KMS-11 (cell line): Measurements from ENCODE around the gene POU2AF1.

Experiments
- H2AFZ ChIP-seq: fragments of 200-600 bp; sonication (generic); 2 replicates; pipeline ENCODE4 v1.6.1; 2016; ENCODE audit warnings: antibody characterized with exemption, mixed run types, low read depth
- H3K27ac ChIP-seq: fragments of 200-600 bp; sonication (generic); 2 replicates; pipeline ENCODE4 v1.6.1; 2016; ENCODE audit warnings: mild to moderate bottlenecking, mixed run types
- H3K27me3 ChIP-seq: fragments of 200-600 bp; sonication (generic); 2 replicates; pipeline ENCODE4 v1.6.1; 2017; ENCODE audit warnings: mild to moderate bottlenecking, low read depth, mixed run types, moderate library complexity; ENCODE audit not compliant: insufficient read depth
- H3K36me3 ChIP-seq: fragments of 200-600 bp; sonication (generic); 2 replicates; pipeline ENCODE4 v1.6.1; 2017; ENCODE audit warnings: mild to moderate bottlenecking, mixed run types; ENCODE audit not compliant: insufficient read depth
- H3K4me1 ChIP-seq: fragments of 200-600 bp; sonication (generic); 2 replicates; pipeline ENCODE4 v1.6.1; 2016; ENCODE audit warnings: mild to moderate bottlenecking, low read depth, mixed run types; ENCODE audit not compliant: poor library complexity, severe bottlenecking
- H3K4me2 ChIP-seq: fragments of 200-600 bp; sonication (generic); 2 replicates; pipeline ENCODE4 v1.7.0; 2016; ENCODE audit warnings: mild to moderate bottlenecking, mixed run types
- H3K4me3 ChIP-seq: fragments of 200-600 bp; sonication (generic); IDR thresholded peaks from 2 replicates; pipeline ENCODE4 v1.6.1; 2017; ENCODE audit warnings: low read depth, low read length, mixed read lengths; ENCODE audit not compliant: insufficient read depth
- H3K79me2 ChIP-seq: fragments of 200-600 bp; sonication (generic); 2 replicates; pipeline ENCODE4 v1.6.1; 2016; ENCODE audit warnings: low read depth, mixed run types; ENCODE audit not compliant: insufficient read depth
- H3K9ac ChIP-seq: fragments of 200-600 bp; sonication (generic); 2 replicates; pipeline ENCODE4 v1.6.1; 2016; ENCODE audit warnings: mild to moderate bottlenecking, mixed run types
- H4K20me1 ChIP-seq: fragments of 200-600 bp; sonication (generic); 2 replicates; pipeline ENCODE4 v1.6.1; 2016; ENCODE audit warnings: mild to moderate bottlenecking, mixed run types; ENCODE audit not compliant: insufficient read depth
- CTCF ChIP-seq: fragments of 200-600 bp; sonication (generic); conservative IDR thresholded peaks from 2 replicates; pipeline ENCODE4 v1.6.1; 2017; ENCODE audit warnings: low read depth, mild to moderate bottlenecking, antibody characterized with exemption, low read length, moderate library complexity, mixed read lengths

POU2AF1 gene

DNA sequence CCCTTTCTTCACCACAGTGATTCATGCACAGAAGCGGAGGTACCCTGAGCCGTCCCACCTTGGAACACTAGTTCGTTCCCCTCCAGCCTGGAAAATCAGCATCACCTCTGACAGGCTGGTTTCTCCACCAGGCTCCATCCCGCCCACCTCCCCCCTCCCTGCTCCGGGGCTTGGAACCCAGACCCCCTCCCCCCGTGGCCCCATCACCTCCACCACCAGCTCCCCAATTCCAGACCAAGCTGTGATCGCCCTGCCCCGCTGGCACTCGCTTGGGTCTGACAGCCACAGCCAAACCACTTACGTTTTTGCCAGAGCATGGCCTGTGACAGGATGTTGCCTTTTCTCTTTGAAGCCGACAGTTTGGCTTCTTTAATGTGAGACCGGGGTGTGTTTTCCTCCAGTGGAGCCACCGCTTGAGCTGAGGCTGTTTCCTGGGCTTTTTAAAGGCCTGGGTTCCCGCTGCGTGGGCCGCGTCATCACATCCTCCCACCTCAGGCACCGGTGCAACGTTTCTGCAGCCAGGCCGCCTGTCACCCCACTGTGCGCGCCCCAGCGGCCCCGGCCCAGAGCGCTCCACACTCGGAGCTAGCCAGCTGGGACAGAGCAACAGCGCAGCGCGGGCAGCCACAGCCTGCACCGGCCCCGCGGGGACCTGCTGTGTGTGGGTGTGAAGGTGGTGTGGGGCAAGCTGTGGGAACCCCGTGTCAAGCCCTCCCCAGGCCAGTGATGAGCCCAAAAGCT, at the start of gene POU2AF1:
Gene POU2AF1 (minus strand): TSS at position 415 of the 741 bp plus-strand sequence. CDS start 98 bp downstream, at position 317.
- Histone ChIP-seq H3K4me3 (no peak within 1 kb of the TSS), H4K20me1 (no peaks in the 10 kb centered on the region), H3K9ac (peak within 1 kb of the TSS; percentile 79), H3K4me2 (peak within 1 kb of the TSS; percentile 98), H3K36me3 (no peaks in the 10 kb centered on the region), H3K4me1 (peaks cover 74% of the 10 kb centered on the region), H3K79me2 (peaks cover 62% of the 10 kb centered on the region), H3K27ac (peak within 1 kb of the TSS; percentile 90), H2AFZ (peak within 1 kb of the TSS; percentile 61; the same call in 1 of the 2 replicates), H3K27me3 (no peaks in the 10 kb centered on the region)
- TF ChIP-seq CTCF: no peak

DNA sequence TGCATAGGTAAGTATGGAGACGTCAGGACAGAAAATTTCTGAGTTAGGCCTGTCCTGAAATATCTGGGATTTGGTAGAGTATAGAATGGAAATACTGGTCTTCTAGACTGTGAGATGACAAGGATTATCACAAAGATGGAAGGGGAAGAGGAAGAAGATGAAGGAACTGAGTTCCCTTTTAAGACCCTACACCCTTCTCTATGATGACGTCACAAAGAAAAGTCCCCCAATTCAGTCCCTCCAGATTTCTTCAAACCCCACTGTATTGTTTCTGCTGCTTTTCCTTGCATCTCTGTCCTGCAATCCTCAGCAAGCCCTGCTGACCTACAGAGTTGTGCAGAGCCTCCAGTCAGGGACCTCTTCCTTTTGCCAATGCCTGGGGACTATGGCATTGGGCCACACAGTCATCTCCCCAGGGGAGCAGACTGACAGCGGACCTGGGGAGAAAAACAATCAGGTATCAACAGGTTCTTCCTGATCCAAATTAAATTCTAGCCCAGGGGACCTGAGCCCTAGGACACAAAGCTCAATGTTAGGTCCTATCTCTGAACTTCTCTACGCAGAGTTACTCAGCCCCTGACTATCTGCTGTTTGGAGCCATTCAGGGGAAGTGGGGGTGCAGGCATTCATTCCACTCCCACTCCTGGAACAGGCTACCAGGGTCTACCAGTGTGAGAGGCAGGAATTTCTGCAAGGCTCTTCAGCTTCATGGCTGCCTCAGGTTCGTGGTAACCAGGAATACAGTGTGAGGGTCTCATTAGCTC, 49.2 kb upstream of the POU2AF1 start:
- no peaks in the 10 kb centered on the region for H3K27me3 ChIP-seq
- no peak overlapping the region for H3K4me2 ChIP-seq
- H3K4me3 ChIP-seq: no peak overlapping the region

GRCh38 chr11:111427471-111427912, 48.4 kb upstream of the POU2AF1 start:
- no peaks in the 10 kb centered on the region for H3K79me2 ChIP-seq
- H3K4me3 ChIP-seq: no peak overlapping the region
- H3K27me3 ChIP-seq: no peaks in the 10 kb centered on the region
- H2AFZ ChIP-seq: no peak overlapping the region
- H3K36me3 ChIP-seq: no peaks in the 10 kb centered on the region
- no peaks in the 10 kb centered on the region for H4K20me1 ChIP-seq
- H3K4me1 ChIP-seq: peaks cover 36% of the 10 kb centered on the region
- no peak for TF ChIP-seq CTCF
- no peak overlapping the region for H3K9ac ChIP-seq
- no peak overlapping the region for H3K4me2 ChIP-seq
- H3K27ac ChIP-seq: no peak overlapping the region

More for the DNA sequence above, 49.2 kb upstream of the POU2AF1 start:
- Histone ChIP-seq H3K4me1 (peaks cover 29% of the 10 kb centered on the region), H3K27ac (no peak overlapping the region), H3K79me2 (no peaks in the 10 kb centered on the region), H4K20me1 (no peaks in the 10 kb centered on the region), H3K9ac (no peak overlapping the region), H2AFZ (no peak overlapping the region), H3K36me3 (no peaks in the 10 kb centered on the region)
- no peak for TF ChIP-seq CTCF

DNA sequence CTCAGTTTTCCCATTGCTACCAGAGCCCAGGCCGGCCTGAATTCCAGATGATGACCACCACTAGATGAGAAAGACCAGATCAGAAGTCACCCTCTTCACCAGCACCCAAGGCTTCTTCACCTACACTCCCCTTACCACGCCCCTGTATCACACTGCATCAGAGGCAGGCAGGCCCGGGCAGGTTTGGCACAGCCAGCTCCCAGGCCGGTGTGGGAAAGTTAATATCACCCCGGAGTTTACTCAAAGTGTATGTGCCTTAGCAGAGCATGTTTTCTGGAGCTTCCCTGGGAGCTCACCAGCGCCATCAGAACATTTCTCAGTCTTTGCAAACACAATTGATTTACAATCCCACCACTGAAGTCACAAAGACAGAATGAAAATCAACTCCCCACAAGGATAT, 47.5 kb upstream of the POU2AF1 start:
- Histone ChIP-seq H3K27ac (no peak overlapping the region), H3K27me3 (no peaks in the 10 kb centered on the region), H2AFZ (no peak overlapping the region), H3K79me2 (no peaks in the 10 kb centered on the region), H3K4me2 (no peak overlapping the region), H3K4me3 (no peak overlapping the region), H3K4me1 (peaks cover 44% of the 10 kb centered on the region), H3K9ac (no peak overlapping the region), H3K36me3 (no peaks in the 10 kb centered on the region), H4K20me1 (no peaks in the 10 kb centered on the region)
- TF ChIP-seq CTCF: no peak
